Spleen (tissue), 7 donors: ENCODE measurements around the gene CHCHD6.

Source experiments
- POLR2A ChIP-seq, 3 donors: fragments of 450-650 bp; IDR thresholded peaks; one replicate each; pipeline ENCODE4 v1.5.1; 2017; ENCODE audit warnings: antibody characterized with exemption in 3 of 3, mild to moderate bottlenecking in 1 of 3
- POLR2AphosphoS5 ChIP-seq, 3 donors: sonication (generic); formaldehyde crosslinking; IDR thresholded peaks; one replicate each; pipeline ENCODE4 v1.5.1; 2017; ENCODE audit warnings: antibody characterized with exemption in 3 of 3
- TF ChIP-seq, protein P1 (sequence below), 11 experiments: fragments of 200-600 bp in 7 of 11; fragments of 450-650 bp in 4 of 11; sonication (generic) in 4 of 11; IDR thresholded peaks in 8 of 11; conservative IDR thresholded peaks in 3 of 11; 1 replicate in 7 of 11; 2 replicates in 4 of 11; pipeline versions ENCODE4 v1.4.0 to v1.8.0; 2016 to 2021; ENCODE audit warnings: antibody characterized with exemption in 11 of 11, inconsistent platforms in 4 of 11, mild to moderate bottlenecking in 1 of 11
- donor health status: DM: no; HTN: no; CAD: no; lungs with moderate emphysema.
- donor health status: DM: no; HTN: no; CAD: no.
- donor health status: DM: no; HTN: no; CAD: no.

DNA sequence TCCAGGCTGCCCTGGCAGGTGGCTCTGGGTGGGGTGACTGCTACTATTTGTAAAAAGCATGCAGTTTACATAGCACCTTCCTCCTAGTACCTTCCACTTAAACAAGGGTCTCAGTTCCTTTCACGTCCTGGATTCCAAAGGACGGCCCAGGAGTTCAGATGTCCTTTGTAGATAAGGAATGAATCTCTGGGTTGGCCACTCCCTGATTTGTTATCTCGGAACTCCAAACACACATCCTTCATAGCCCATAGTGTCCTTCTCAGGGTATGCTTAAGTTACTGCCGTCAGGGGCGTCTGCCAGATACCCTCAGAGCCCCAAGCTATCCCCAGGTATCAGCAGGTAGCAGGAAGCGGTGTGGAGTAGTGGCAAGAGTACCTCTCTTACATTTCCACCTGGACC lies 177.8 kb downstream of the CHCHD6 start:
- TF ChIP-seq POLR2AphosphoS5 (IDR thresholded peaks at IDR 0.05) (no peak), POLR2A (IDR thresholded peaks at IDR 0.05) (no peak)
- TF ChIP-seq, protein P1, sequence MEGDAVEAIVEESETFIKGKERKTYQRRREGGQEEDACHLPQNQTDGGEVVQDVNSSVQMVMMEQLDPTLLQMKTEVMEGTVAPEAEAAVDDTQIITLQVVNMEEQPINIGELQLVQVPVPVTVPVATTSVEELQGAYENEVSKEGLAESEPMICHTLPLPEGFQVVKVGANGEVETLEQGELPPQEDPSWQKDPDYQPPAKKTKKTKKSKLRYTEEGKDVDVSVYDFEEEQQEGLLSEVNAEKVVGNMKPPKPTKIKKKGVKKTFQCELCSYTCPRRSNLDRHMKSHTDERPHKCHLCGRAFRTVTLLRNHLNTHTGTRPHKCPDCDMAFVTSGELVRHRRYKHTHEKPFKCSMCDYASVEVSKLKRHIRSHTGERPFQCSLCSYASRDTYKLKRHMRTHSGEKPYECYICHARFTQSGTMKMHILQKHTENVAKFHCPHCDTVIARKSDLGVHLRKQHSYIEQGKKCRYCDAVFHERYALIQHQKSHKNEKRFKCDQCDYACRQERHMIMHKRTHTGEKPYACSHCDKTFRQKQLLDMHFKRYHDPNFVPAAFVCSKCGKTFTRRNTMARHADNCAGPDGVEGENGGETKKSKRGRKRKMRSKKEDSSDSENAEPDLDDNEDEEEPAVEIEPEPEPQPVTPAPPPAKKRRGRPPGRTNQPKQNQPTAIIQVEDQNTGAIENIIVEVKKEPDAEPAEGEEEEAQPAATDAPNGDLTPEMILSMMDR (IDR thresholded peaks at IDR 0.05 in 8 of 11, conservative IDR thresholded peaks at IDR 0.05 in 3 of 11), result no peak
